ENCODE data around the gene DBH.

DNA sequence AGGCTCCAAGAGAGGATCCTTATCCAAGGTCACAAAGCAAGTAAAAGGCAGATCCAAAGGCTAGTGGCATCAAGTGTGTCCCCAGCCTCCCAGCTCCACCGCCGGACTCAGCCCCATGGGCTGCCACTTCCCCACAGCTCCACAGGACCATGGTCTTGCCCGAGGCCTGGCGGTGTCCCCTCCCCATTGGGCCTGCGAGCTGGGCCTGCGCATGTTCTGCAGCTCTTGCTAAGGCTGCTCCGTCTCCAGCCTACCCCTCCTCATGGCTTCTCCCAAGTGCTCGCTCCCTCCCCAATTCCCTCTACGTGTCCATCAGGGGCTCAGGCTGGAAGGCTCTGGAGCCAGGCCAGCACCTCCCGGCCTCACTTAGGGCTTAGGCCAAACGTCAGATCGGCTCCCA lies 29.4 kb downstream of the DBH start:
- TF ChIP-seq CTCF (IDR thresholded peaks at IDR 0.05; ENCODE audit: insufficient read depth, low read length, poor library complexity, severe bottlenecking) (no peak), EZH2phosphoT487 (conservative IDR thresholded peaks at IDR 0.05; ENCODE audit: low read length) (no peak)
